Measurements from ENCODE around the gene PPFIA2. TPM values are rescaled to one million over a fixed set of nuclear protein-coding genes. Genes with fewer than 3 reads are reported as not detected.

The PPFIA2 gene
- total RNA-seq, 4 donors from 2014 or later, result 0.81 to 0.84 TPM; not detected in 2

GRCh38 chr12:81558031-81558430, 201.1 kb downstream of the PPFIA2 start:
- H3K4me3 ChIP-seq (ENCODE audit: low read depth, poor library complexity, severe bottlenecking), result no peak overlapping the region
- intact Hi-C loops (cut with DNase I; ENCODE audit: low total_unique reads), result no loop called here
- TF ChIP-seq, protein P1, sequence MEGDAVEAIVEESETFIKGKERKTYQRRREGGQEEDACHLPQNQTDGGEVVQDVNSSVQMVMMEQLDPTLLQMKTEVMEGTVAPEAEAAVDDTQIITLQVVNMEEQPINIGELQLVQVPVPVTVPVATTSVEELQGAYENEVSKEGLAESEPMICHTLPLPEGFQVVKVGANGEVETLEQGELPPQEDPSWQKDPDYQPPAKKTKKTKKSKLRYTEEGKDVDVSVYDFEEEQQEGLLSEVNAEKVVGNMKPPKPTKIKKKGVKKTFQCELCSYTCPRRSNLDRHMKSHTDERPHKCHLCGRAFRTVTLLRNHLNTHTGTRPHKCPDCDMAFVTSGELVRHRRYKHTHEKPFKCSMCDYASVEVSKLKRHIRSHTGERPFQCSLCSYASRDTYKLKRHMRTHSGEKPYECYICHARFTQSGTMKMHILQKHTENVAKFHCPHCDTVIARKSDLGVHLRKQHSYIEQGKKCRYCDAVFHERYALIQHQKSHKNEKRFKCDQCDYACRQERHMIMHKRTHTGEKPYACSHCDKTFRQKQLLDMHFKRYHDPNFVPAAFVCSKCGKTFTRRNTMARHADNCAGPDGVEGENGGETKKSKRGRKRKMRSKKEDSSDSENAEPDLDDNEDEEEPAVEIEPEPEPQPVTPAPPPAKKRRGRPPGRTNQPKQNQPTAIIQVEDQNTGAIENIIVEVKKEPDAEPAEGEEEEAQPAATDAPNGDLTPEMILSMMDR (IDR thresholded peaks at IDR 0.05), result no peak
- TF ChIP-seq POLR2A (IDR thresholded peaks at IDR 0.05), result no peak
- no peak for DNase-seq (ENCODE audit: low spot score in 2 of 2)
- 44 to 52% methylated on average over 1 of the region's 1 CpG for WGBS, 2 donors

DNA sequence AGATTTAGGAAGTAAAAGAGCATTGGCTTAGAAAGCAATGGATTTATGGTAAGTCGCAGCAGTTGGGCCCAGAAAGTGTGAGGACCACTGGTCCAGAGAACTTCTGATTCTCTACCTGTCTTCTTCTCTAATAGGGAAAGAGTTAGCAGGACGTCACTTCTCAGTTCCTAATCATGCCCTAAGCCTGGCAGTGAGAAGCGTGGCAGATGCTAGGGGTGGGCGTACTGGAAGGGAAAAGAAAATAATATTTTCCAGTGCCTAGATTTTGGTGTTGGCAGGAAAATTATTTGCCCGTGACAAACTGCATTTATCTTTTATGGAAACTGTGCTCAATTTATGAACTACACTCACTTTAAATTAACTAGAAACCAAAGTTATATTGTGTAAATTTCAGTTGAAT, 212.3 kb downstream of the PPFIA2 start:
- no peak for TF ChIP-seq POLR2A (IDR thresholded peaks at IDR 0.05)
- TF ChIP-seq, protein P1 (IDR thresholded peaks at IDR 0.05), result no peak
- no peak for DNase-seq (ENCODE audit: low spot score in 2 of 2)
- WGBS, 2 donors, result 82 to 89% methylated on average over 5 of the region's 5 CpGs
- no peak overlapping the region for H3K4me3 ChIP-seq (ENCODE audit: low read depth, poor library complexity, severe bottlenecking)
- intact Hi-C loops (cut with DNase I; ENCODE audit: low total_unique reads), result no loop called here

DNA sequence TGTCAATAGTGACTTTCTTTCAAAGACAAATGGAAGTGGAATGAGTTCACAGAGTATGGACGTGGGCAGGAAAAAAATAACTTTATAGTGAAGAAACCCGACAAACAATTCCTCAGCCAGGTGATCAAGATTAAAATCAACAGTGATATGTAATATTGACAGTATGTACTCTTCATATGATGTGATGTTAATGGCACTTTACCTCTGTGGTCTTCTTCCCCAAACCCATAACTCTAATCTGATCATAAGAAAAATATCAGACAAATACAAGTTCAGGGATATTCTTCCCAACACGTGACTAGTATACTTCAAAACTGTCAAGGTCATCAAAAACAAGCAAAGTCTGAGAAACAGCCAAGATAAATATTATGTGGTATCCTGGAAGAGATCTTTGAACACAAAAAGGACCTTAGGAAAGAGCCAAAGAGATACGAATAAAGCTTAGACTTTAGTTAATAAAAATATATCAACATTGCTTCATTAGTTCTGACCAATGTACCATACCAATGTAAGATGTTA, 215.5 kb downstream of the PPFIA2 start:
- no peak overlapping the region for H3K4me3 ChIP-seq (ENCODE audit: low read depth, poor library complexity, severe bottlenecking)
- 65 to 67% methylated on average over 4 of the region's 4 CpGs for WGBS, 2 donors
- TF ChIP-seq POLR2A (IDR thresholded peaks at IDR 0.05), result no peak
- TF ChIP-seq, protein P1 (IDR thresholded peaks at IDR 0.05), result no peak
- intact Hi-C loops (cut with DNase I; ENCODE audit: low total_unique reads), result no loop called here
- no peak for DNase-seq (ENCODE audit: low spot score in 2 of 2)

- H3K4me3 ChIP-seq (ENCODE audit: low read depth, poor library complexity, severe bottlenecking), result no peak overlapping the region
- 73 to 78% methylated on average over 4 of the region's 4 CpGs for WGBS, 2 donors
- intact Hi-C loops (cut with DNase I; ENCODE audit: low total_unique reads), result no loop called here
- no peak for DNase-seq (ENCODE audit: low spot score in 2 of 2)
- TF ChIP-seq, protein P1 (IDR thresholded peaks at IDR 0.05), result no peak
- TF ChIP-seq POLR2A (IDR thresholded peaks at IDR 0.05), result no peak
Observed at GRCh38 chr12:81542065-81543010, 216.8 kb downstream of the PPFIA2 start.

DNA sequence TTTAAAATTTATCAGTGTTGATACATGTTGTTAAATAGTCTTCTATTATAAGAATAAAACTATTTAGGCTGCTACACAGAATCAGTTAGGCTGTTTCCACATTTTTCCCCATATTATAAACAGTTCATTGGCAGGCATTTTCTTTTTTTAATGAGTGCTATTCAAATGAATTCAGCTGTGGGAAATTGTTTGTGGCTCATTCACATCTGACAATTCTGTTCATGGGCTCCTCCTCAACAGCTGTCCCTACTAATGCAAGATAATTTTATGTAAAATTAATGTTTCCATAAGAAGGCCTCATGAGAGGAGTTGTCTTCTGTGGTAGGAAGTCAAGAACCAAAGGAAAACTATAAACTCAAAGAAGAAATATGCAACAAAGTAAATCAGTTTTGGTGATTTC, 218.0 kb downstream of the PPFIA2 start:
- intact Hi-C loops (cut with DNase I; ENCODE audit: low total_unique reads), result no loop called here
- TF ChIP-seq, protein P1 (IDR thresholded peaks at IDR 0.05), result no peak
- no peak for TF ChIP-seq POLR2A (IDR thresholded peaks at IDR 0.05)
- H3K4me3 ChIP-seq (ENCODE audit: low read depth, poor library complexity, severe bottlenecking), result no peak overlapping the region
- DNase-seq (ENCODE audit: low spot score in 2 of 2), result no peak

Measured in lower leg skin (tissue), 4 donors.